ENCODE data around the gene XIAP.

GRCh38 chrX:123873956-123874355 is 14.1 kb downstream of the XIAP start:
- no peak for TF ChIP-seq CTCF (IDR thresholded peaks at IDR 0.05)
- TF ChIP-seq POLR2A (IDR thresholded peaks at IDR 0.05) = no peak
- no peak for TF ChIP-seq POLR2AphosphoS5 (IDR thresholded peaks at IDR 0.05)

Data from breast epithelium (tissue), 3 donors.